ENCODE measurements around the gene HDAC9. TPM values are rescaled to one million over a fixed set of nuclear protein-coding genes. Genes with fewer than 3 reads are reported as not detected.

The HDAC9 gene
- total RNA-seq, 1 experiment from 2014 or later = 14.7 TPM

DNA sequence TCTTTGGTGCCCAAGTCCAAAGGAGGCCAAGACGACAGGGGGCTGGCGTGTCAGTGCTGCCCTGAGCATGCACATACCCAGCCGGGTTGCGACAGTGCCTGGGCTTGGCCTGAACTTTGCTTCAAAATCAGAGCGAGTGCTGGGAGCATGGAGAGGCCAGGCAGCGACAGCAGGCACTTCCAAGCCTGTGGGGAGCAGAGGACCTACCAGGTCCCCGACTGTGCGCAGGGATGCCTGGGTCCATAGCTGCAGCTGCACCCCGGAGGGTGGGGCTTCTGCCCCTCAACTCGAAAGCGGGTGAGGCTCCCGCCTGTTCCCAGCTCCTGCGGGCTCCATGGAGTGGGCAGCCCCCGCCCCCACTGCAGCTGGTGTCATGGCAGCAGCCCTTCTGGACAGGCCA, 79.1 kb downstream of the HDAC9 start:
- H4K20me1 ChIP-seq (ENCODE audit: insufficient read depth) = no peaks in the 10 kb centered on the region
- H3K27me3 ChIP-seq (ENCODE audit: insufficient read depth, low read depth) = no peaks in the 10 kb centered on the region
- no peaks in the 10 kb centered on the region for H3K79me2 ChIP-seq (ENCODE audit: low read depth)
- ChIA-PET CTCF (interaction anchor here (0.6 kb wide), 1 partner anchor 12 kb away, joined by 3 read pairs; no protein-coding TSS in a partner anchor), POLR2A (ENCODE audit: unreplicated experiment) (no interaction called here)
- H3K9me2 ChIP-seq (ENCODE audit: insufficient read depth) = no peaks in the 10 kb centered on the region
- no peak overlapping the region for H2AFZ ChIP-seq
- H3F3A ChIP-seq (ENCODE audit: insufficient read depth, low read depth) = no peaks in the 10 kb centered on the region
- H3K4me1 ChIP-seq (replicated peaks; ENCODE audit: insufficient read depth) = no peaks in the 10 kb centered on the region
- no peak overlapping the region for H3K27ac ChIP-seq
- H3K36me3 ChIP-seq (ENCODE audit: low read depth) = no peaks in the 10 kb centered on the region
- H3K4me2 ChIP-seq = no peak overlapping the region
- H3K4me3 ChIP-seq = no peak overlapping the region
- no peaks in the 10 kb centered on the region for H3K9me3 ChIP-seq (ENCODE audit: insufficient read depth, low read depth)
- intact Hi-C loops (cut with micrococcal nuclease; ENCODE audit: unreplicated experiment) = loop anchor here (10.0 kb wide), 1 partner anchor 800 kb away; no protein-coding TSS in a partner anchor
- no TSS peak for BruUV-seq (replicated peaks)
- DNase-seq = no peak
- TF ChIP-seq CTCF (conservative IDR thresholded peaks at IDR 0.05) (no peak), EZH2 (IDR thresholded peaks at IDR 0.05; ENCODE audit: low read depth) (no peak)

DNA sequence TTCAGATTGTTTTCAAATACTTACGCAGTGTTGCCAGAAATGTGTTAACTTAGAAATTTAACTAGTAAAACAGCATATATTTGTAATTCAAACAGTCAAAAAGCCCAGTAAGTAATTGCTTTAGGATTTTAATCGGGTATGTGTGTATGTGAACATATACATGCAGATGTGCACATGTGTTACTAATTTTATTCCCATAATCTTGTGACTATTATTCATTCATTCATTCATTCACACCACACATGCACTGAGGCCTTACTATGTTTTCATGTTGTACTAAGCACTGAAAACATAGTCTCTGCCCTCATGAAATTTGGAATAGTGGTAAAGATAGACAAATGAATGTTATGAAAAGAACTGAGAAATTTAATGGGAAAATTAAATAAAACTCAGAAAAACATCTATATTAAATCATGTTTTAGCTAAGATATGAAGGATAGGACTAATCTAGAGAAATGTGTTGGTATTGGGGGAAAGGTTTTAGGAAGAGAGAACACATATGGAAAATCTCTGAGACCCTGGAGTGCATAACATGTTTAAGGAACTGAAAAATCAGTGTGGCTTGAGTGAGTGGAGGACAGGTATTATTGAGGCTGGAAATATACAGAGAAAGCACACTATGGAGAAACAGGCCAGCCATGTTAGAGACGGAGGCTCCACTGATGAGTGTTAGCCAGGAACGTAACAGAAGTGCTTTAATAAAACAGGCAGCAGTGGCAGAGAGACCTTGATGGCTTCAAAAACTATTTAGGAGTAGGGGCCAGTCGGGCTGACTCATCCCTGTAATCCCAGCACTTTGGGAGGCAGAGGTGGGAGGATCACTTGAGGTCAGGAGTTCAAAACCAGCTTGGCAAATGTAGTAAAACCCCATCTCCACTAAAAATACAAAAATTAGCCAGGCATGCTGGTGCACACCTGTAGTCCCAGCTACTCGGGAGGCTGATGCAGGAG, 80.3 kb downstream of the HDAC9 start:
- ChIA-PET CTCF (no interaction called here), POLR2A (ENCODE audit: unreplicated experiment) (no interaction called here)
- H3K79me2 ChIP-seq (ENCODE audit: low read depth) = no peaks in the 10 kb centered on the region
- H3K4me1 ChIP-seq (replicated peaks; ENCODE audit: insufficient read depth) = no peaks in the 10 kb centered on the region
- H3K4me2 ChIP-seq = no peak overlapping the region
- TF ChIP-seq CTCF (conservative IDR thresholded peaks at IDR 0.05) = no peak
- H3K9me3 ChIP-seq (ENCODE audit: insufficient read depth, low read depth) = no peaks in the 10 kb centered on the region
- no peaks in the 10 kb centered on the region for H4K20me1 ChIP-seq (ENCODE audit: insufficient read depth)
- no peaks in the 10 kb centered on the region for H3K27me3 ChIP-seq (ENCODE audit: insufficient read depth, low read depth)
- no peak overlapping the region for H3K27ac ChIP-seq
- H3K4me3 ChIP-seq = no peak overlapping the region
- no peaks in the 10 kb centered on the region for H3K9me2 ChIP-seq (ENCODE audit: insufficient read depth)
- intact Hi-C loops (cut with micrococcal nuclease; ENCODE audit: unreplicated experiment) = loop anchor here (10.0 kb wide), 1 partner anchor 801 kb away; no protein-coding TSS in a partner anchor
- DNase-seq = no peak
- H2AFZ ChIP-seq = no peak overlapping the region
- no TSS peak for BruUV-seq (replicated peaks)
- H3K36me3 ChIP-seq (ENCODE audit: low read depth) = no peaks in the 10 kb centered on the region
- H3F3A ChIP-seq (ENCODE audit: insufficient read depth, low read depth) = no peaks in the 10 kb centered on the region

- no peak overlapping the region for H2AFZ ChIP-seq
- H3F3A ChIP-seq (ENCODE audit: insufficient read depth, low read depth) = no peaks in the 10 kb centered on the region
- no peaks in the 10 kb centered on the region for H3K4me1 ChIP-seq (replicated peaks; ENCODE audit: insufficient read depth)
- ChIA-PET POLR2A (ENCODE audit: unreplicated experiment) (interaction anchor here (0.6 kb wide), 1 partner anchor 1240 kb away, joined by 4 read pairs; no protein-coding TSS in a partner anchor), CTCF (interaction anchor here (0.6 kb wide), 1 partner anchor 826 kb away, joined by 5 read pairs; no protein-coding TSS in a partner anchor)
- no peaks in the 10 kb centered on the region for H3K36me3 ChIP-seq (ENCODE audit: low read depth)
- no peaks in the 10 kb centered on the region for H3K9me2 ChIP-seq (ENCODE audit: insufficient read depth)
- no peaks in the 10 kb centered on the region for H4K20me1 ChIP-seq (ENCODE audit: insufficient read depth)
- no peak overlapping the region for H3K27ac ChIP-seq
- intact Hi-C loops (cut with micrococcal nuclease; ENCODE audit: unreplicated experiment) = loop anchor here (10.0 kb wide), 1 partner anchor 802 kb away; no protein-coding TSS in a partner anchor
- TF ChIP-seq CTCF (conservative IDR thresholded peaks at IDR 0.05) (no peak), EZH2 (IDR thresholded peaks at IDR 0.05; ENCODE audit: low read depth) (no peak)
- no peak for DNase-seq
- H3K4me3 ChIP-seq = no peak overlapping the region
- no peaks in the 10 kb centered on the region for H3K9me3 ChIP-seq (ENCODE audit: insufficient read depth, low read depth)
- BruUV-seq (replicated peaks) = no TSS peak
- no peak overlapping the region for H3K4me2 ChIP-seq
- H3K79me2 ChIP-seq (ENCODE audit: low read depth) = no peaks in the 10 kb centered on the region
- no peaks in the 10 kb centered on the region for H3K27me3 ChIP-seq (ENCODE audit: insufficient read depth, low read depth)
Observed at GRCh38 chr7:18577096-18577771, 81.7 kb downstream of the HDAC9 start.

Measured in PC-9 (cell line).